Measurements from ENCODE around the gene ZNRF3.

ZNRF3 gene

DNA sequence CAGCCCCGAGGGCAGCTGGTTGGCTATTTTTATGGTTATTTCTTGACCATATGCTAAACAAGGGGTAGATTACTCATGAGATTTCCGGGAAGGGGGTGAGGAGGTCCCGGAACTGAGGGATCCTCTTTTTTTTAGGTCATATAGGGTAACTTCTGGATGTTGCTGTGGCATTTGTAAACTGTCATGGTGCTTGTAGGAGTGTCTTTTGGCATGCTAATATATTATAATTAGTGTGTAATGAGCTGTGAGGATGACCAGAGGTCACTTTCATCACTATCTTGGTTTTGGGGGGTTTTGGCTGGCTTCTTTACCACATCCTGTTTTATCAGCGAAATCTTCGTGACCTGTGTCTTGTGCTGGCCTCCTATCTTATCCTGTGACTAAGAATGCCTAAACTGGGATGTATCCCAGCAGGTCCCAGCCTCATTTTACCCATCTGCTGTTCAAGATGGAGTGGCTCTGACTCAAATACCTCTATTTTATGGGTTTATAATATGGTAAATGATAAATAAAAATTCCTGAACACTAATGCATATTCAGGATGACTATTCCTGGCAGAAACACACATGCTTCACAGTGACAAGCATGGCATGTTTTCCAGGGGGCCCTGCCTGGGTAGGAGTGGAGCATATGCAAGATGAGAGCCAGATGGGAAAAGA lies 200.7 kb downstream of the ZNRF3 start:
- no peak for ATAC-seq
- TF ChIP-seq ZFP3 (CRISPR knock-in tag; IDR thresholded peaks at IDR 0.05) (0 out of 2 replicates have a peak, but pooled peaks have one; percentile 16), ZNF70 (CRISPR knock-in tag; IDR thresholded peaks at IDR 0.05) (no peak)

DNA sequence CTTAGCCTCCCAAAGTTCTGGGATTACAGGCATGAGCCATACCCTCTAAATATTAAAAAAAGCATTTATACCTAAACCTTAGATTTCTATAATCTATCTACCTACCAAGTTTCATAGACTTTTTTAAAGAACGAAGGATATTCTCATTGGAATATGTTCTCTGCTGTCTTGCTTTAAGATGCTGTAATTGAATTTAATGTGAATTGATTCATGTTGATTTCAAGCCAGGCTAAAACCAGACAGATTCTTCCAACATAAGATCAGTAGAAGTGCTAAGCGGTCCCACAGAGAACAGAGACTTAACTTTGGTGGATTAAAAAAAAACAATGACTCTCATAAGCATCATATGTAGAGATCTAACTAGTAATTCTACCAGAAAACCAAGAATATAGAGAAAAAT lies 203.6 kb downstream of the ZNRF3 start:
- no peak for ATAC-seq
- TF ChIP-seq TOX (CRISPR knock-in tag; IDR thresholded peaks at IDR 0.05; ENCODE audit: borderline replicate concordance) (no peak), ARNTL (CRISPR knock-in tag; IDR thresholded peaks at IDR 0.05; ENCODE audit: borderline replicate concordance, low read depth) (no peak), ZFP3 (CRISPR knock-in tag; IDR thresholded peaks at IDR 0.05) (no peak), RARB (CRISPR knock-in tag; IDR thresholded peaks at IDR 0.05) (no peak), BACH2 (CRISPR knock-in tag; IDR thresholded peaks at IDR 0.05; ENCODE audit: borderline replicate concordance) (no peak), OSR1 (CRISPR knock-in tag; IDR thresholded peaks at IDR 0.05) (no peak), ZNF70 (CRISPR knock-in tag; IDR thresholded peaks at IDR 0.05) (no peak)
- TF ChIP-seq, protein P1, sequence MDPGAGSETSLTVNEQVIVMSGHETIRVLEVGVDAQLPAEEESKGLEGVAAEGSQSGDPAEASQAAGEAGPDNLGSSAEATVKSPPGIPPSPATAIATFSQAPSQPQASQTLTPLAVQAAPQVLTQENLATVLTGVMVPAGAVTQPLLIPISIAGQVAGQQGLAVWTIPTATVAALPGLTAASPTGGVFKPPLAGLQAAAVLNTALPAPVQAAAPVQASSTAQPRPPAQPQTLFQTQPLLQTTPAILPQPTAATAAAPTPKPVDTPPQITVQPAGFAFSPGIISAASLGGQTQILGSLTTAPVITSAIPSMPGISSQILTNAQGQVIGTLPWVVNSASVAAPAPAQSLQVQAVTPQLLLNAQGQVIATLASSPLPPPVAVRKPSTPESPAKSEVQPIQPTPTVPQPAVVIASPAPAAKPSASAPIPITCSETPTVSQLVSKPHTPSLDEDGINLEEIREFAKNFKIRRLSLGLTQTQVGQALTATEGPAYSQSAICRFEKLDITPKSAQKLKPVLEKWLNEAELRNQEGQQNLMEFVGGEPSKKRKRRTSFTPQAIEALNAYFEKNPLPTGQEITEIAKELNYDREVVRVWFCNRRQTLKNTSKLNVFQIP (CRISPR knock-in tag; IDR thresholded peaks at IDR 0.05; ENCODE audit: borderline replicate concordance, low read depth) = no peak
- TF ChIP-seq, protein P2, sequence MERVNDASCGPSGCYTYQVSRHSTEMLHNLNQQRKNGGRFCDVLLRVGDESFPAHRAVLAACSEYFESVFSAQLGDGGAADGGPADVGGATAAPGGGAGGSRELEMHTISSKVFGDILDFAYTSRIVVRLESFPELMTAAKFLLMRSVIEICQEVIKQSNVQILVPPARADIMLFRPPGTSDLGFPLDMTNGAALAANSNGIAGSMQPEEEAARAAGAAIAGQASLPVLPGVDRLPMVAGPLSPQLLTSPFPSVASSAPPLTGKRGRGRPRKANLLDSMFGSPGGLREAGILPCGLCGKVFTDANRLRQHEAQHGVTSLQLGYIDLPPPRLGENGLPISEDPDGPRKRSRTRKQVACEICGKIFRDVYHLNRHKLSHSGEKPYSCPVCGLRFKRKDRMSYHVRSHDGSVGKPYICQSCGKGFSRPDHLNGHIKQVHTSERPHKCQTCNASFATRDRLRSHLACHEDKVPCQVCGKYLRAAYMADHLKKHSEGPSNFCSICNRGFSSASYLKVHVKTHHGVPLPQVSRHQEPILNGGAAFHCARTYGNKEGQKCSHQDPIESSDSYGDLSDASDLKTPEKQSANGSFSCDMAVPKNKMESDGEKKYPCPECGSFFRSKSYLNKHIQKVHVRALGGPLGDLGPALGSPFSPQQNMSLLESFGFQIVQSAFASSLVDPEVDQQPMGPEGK (CRISPR knock-in tag; IDR thresholded peaks at IDR 0.05; ENCODE audit: borderline replicate concordance) = no peak

DNA sequence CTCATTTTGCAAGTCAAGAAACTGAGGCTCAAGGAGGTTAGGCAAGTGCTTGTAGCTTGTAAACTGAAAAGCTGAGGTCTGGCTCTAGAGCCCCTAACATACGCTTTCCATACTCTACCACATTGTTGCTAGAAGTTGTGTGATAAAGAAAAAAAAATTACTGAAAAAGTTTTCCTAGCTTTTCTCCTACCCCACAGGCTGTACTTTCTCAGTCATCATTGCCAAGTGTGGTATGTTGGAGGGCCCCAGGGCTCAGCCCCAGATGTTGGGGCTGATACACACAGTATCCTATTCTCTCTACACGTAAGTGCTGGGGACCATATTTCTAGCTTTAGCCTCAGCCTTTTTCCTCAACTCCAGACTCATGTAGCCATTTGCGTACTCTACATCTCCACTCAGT lies 205.4 kb downstream of the ZNRF3 start:
- TF ChIP-seq, protein P3, sequence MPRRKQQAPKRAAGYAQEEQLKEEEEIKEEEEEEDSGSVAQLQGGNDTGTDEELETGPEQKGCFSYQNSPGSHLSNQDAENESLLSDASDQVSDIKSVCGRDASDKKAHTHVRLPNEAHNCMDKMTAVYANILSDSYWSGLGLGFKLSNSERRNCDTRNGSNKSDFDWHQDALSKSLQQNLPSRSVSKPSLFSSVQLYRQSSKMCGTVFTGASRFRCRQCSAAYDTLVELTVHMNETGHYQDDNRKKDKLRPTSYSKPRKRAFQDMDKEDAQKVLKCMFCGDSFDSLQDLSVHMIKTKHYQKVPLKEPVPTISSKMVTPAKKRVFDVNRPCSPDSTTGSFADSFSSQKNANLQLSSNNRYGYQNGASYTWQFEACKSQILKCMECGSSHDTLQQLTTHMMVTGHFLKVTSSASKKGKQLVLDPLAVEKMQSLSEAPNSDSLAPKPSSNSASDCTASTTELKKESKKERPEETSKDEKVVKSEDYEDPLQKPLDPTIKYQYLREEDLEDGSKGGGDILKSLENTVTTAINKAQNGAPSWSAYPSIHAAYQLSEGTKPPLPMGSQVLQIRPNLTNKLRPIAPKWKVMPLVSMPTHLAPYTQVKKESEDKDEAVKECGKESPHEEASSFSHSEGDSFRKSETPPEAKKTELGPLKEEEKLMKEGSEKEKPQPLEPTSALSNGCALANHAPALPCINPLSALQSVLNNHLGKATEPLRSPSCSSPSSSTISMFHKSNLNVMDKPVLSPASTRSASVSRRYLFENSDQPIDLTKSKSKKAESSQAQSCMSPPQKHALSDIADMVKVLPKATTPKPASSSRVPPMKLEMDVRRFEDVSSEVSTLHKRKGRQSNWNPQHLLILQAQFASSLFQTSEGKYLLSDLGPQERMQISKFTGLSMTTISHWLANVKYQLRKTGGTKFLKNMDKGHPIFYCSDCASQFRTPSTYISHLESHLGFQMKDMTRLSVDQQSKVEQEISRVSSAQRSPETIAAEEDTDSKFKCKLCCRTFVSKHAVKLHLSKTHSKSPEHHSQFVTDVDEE (CRISPR knock-in tag; IDR thresholded peaks at IDR 0.05) = no peak
- TF ChIP-seq ZNF8 (CRISPR knock-in tag; IDR thresholded peaks at IDR 0.05) (no peak), ZNF70 (CRISPR knock-in tag; IDR thresholded peaks at IDR 0.05) (no peak), ZC3H10 (CRISPR knock-in tag; IDR thresholded peaks at IDR 0.05) (no peak), ZFP3 (CRISPR knock-in tag; IDR thresholded peaks at IDR 0.05) (no peak), TCF4 (CRISPR knock-in tag; IDR thresholded peaks at IDR 0.05; ENCODE audit: borderline replicate concordance) (no peak), TOX (CRISPR knock-in tag; IDR thresholded peaks at IDR 0.05; ENCODE audit: borderline replicate concordance) (no peak), ARNTL (CRISPR knock-in tag; IDR thresholded peaks at IDR 0.05; ENCODE audit: borderline replicate concordance, low read depth) (no peak), GLIS3 (CRISPR knock-in tag; IDR thresholded peaks at IDR 0.05) (no peak), BACH2 (CRISPR knock-in tag; IDR thresholded peaks at IDR 0.05; ENCODE audit: borderline replicate concordance) (no peak)
- TF ChIP-seq, protein P4, sequence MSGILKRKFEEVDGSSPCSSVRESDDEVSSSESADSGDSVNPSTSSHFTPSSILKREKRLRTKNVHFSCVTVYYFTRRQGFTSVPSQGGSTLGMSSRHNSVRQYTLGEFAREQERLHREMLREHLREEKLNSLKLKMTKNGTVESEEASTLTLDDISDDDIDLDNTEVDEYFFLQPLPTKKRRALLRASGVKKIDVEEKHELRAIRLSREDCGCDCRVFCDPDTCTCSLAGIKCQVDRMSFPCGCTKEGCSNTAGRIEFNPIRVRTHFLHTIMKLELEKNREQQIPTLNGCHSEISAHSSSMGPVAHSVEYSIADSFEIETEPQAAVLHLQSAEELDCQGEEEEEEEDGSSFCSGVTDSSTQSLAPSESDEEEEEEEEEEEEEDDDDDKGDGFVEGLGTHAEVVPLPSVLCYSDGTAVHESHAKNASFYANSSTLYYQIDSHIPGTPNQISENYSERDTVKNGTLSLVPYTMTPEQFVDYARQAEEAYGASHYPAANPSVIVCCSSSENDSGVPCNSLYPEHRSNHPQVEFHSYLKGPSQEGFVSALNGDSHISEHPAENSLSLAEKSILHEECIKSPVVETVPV (CRISPR knock-in tag; IDR thresholded peaks at IDR 0.05) = no peak
- TF ChIP-seq, protein P5, sequence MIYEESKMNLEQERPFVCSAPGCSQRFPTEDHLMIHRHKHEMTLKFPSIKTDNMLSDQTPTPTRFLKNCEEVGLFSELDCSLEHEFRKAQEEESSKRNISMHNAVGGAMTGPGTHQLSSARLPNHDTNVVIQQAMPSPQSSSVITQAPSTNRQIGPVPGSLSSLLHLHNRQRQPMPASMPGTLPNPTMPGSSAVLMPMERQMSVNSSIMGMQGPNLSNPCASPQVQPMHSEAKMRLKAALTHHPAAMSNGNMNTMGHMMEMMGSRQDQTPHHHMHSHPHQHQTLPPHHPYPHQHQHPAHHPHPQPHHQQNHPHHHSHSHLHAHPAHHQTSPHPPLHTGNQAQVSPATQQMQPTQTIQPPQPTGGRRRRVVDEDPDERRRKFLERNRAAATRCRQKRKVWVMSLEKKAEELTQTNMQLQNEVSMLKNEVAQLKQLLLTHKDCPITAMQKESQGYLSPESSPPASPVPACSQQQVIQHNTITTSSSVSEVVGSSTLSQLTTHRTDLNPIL (CRISPR knock-in tag; IDR thresholded peaks at IDR 0.05; ENCODE audit: low read depth) = no peak
- no peak for ATAC-seq

DNA sequence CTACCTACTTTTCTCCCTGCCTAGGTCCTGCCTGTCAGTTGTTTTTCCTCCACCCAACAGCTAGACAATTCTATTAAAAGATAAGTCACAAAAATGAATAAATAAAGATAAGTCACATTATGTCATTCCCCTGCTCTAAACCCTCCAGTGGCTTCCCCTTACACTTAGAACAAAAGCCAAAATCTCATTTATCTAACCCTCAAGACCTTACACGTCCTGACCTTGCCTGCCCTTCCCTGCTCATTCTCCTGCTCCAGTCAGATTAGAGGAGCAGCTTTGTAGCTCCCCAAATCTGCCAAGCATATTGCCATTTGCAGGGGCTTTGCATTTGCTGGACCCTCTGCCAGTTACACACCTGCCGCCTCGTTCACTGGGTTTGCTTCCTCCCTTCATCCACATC lies 206.1 kb downstream of the ZNRF3 start:
- no peak for TF ChIP-seq ARNTL (CRISPR knock-in tag; IDR thresholded peaks at IDR 0.05; ENCODE audit: borderline replicate concordance, low read depth)
- TF ChIP-seq, protein P5 (CRISPR knock-in tag; IDR thresholded peaks at IDR 0.05; ENCODE audit: low read depth) = no peak
- TF ChIP-seq, protein P3 (CRISPR knock-in tag; IDR thresholded peaks at IDR 0.05) = no peak
- no peak for TF ChIP-seq TCF4 (CRISPR knock-in tag; IDR thresholded peaks at IDR 0.05; ENCODE audit: borderline replicate concordance)
- no peak for TF ChIP-seq ZNF8 (CRISPR knock-in tag; IDR thresholded peaks at IDR 0.05)
- no peak for TF ChIP-seq ZNF70 (CRISPR knock-in tag; IDR thresholded peaks at IDR 0.05)
- no peak for TF ChIP-seq ZFP30 (CRISPR knock-in tag; IDR thresholded peaks at IDR 0.05)
- TF ChIP-seq ISL1 (CRISPR knock-in tag; IDR thresholded peaks at IDR 0.05) = no peak
- no peak for TF ChIP-seq ZFP3 (CRISPR knock-in tag; IDR thresholded peaks at IDR 0.05)
- no peak for TF ChIP-seq CSDC2 (CRISPR knock-in tag; IDR thresholded peaks at IDR 0.05)
- ATAC-seq = no peak

All from SK-N-SH treated with all-trans-retinoic acid at 6 μM for 48 hours (cell line).